Measurements from ENCODE around the gene HTR1D.
"Not testable (repeated sequence)": the region's sequence is repeated elsewhere in the genome, so short reads cannot be mapped to it uniquely, and the experiment has no call there.

The HTR1D gene

GRCh38 chr1:23217421-23218115, at the start of gene HTR1D:
Gene HTR1D (minus strand): TSS chr1:23217502. CDS start chr1:23194219, 23,283 bp downstream.
- TF ChIP-seq EZH2 (IDR thresholded peaks at IDR 0.05; ENCODE audit: borderline replicate concordance, low read depth, low read length, severe bottlenecking): no peak
- Histone ChIP-seq H3K4me1 (ENCODE audit: insufficient read depth, low read length) (no peaks in the 10 kb centered on the region), H3K9me3 (ENCODE audit: insufficient read depth, low read length, severe bottlenecking) (no peaks in the 10 kb centered on the region), H4K20me1 (ENCODE audit: insufficient read depth, low read length) (no peaks in the 10 kb centered on the region), H3K27me3 (ENCODE audit: insufficient read depth, low read length, poor library complexity) (peaks cover 42% of the 10 kb centered on the region), H3K9ac (ENCODE audit: low read depth, low read length) (no peak within 1 kb of the TSS), H3K79me2 (ENCODE audit: insufficient read depth, low read length) (no peaks in the 10 kb centered on the region), H3K4me3 (ENCODE audit: low read depth in 1 of 2, low read length in 2 of 2) (no peak within 1 kb of the TSS), H3K27ac (ENCODE audit: low read length) (no peak within 1 kb of the TSS), H3K4me2 (ENCODE audit: insufficient read depth, low read length) (no peak within 1 kb of the TSS), H2AFZ (ENCODE audit: low read depth, low read length) (no peak within 1 kb of the TSS), H3K36me3 (ENCODE audit: insufficient read depth, low read length) (no peaks in the 10 kb centered on the region)
- DNase-seq (no peak), ATAC-seq (ENCODE audit: insufficient read depth, low read depth) (no peak)

GRCh38 chr1:23263380-23263887, 46.1 kb upstream of the HTR1D start:
- Histone ChIP-seq H3K9me3 (ENCODE audit: insufficient read depth, low read length, severe bottlenecking) (no peaks in the 10 kb centered on the region), H2AFZ (ENCODE audit: low read depth, low read length) (no peak overlapping the region), H3K9ac (ENCODE audit: low read depth, low read length) (no peak overlapping the region), H3K4me3 (ENCODE audit: low read depth in 1 of 2, low read length in 2 of 2) (no peak overlapping the region), H3K4me1 (ENCODE audit: insufficient read depth, low read length) (no peaks in the 10 kb centered on the region), H3K79me2 (ENCODE audit: insufficient read depth, low read length) (no peaks in the 10 kb centered on the region), H4K20me1 (ENCODE audit: insufficient read depth, low read length) (no peaks in the 10 kb centered on the region), H3K4me2 (ENCODE audit: insufficient read depth, low read length) (no peak overlapping the region), H3K27me3 (ENCODE audit: insufficient read depth, low read length, poor library complexity) (no peaks in the 10 kb centered on the region), H3K27ac (ENCODE audit: low read length) (no peak overlapping the region), H3K36me3 (ENCODE audit: insufficient read depth, low read length) (no peaks in the 10 kb centered on the region)
- no peak for ATAC-seq (ENCODE audit: insufficient read depth, low read depth)
- no peak for DNase-seq
- TF ChIP-seq CTCF (IDR thresholded peaks at IDR 0.05; ENCODE audit: borderline replicate concordance, extremely low read depth, low read length, poor library complexity, severe bottlenecking): no peak
- TF ChIP-seq EZH2 (IDR thresholded peaks at IDR 0.05; ENCODE audit: borderline replicate concordance, low read depth, low read length, severe bottlenecking): no peak

GRCh38 chr1:23258082-23258481, 40.8 kb upstream of the HTR1D start:
- ATAC-seq (ENCODE audit: insufficient read depth, low read depth); H3K4me1 ChIP-seq (ENCODE audit: insufficient read depth, low read length); H3K4me2 ChIP-seq (ENCODE audit: insufficient read depth, low read length); H3K27ac ChIP-seq (ENCODE audit: low read length); H3K9me3 ChIP-seq (ENCODE audit: insufficient read depth, low read length, severe bottlenecking); H3K27me3 ChIP-seq (ENCODE audit: insufficient read depth, low read length, poor library complexity); DNase-seq; H3K4me3 ChIP-seq (ENCODE audit: low read depth in 1 of 2, low read length in 2 of 2); H2AFZ ChIP-seq (ENCODE audit: low read depth, low read length); H3K9ac ChIP-seq (ENCODE audit: low read depth, low read length); H4K20me1 ChIP-seq (ENCODE audit: insufficient read depth, low read length); H3K79me2 ChIP-seq (ENCODE audit: insufficient read depth, low read length); H3K36me3 ChIP-seq (ENCODE audit: insufficient read depth, low read length): not testable (repeated sequence)

GRCh38 chr1:23257371-23257770, 40.1 kb upstream of the HTR1D start:
- ATAC-seq (ENCODE audit: insufficient read depth, low read depth): not testable (repeated sequence)

GRCh38 chr1:23254584-23254983, 37.3 kb upstream of the HTR1D start:
- Histone ChIP-seq H3K4me3 (ENCODE audit: low read depth in 1 of 2, low read length in 2 of 2) (no peak overlapping the region), H3K27ac (ENCODE audit: low read length) (no peak overlapping the region), H3K4me2 (ENCODE audit: insufficient read depth, low read length) (no peak overlapping the region), H4K20me1 (ENCODE audit: insufficient read depth, low read length) (no peaks in the 10 kb centered on the region), H3K36me3 (ENCODE audit: insufficient read depth, low read length) (no peaks in the 10 kb centered on the region), H3K27me3 (ENCODE audit: insufficient read depth, low read length, poor library complexity) (no peaks in the 10 kb centered on the region), H3K9ac (ENCODE audit: low read depth, low read length) (no peak overlapping the region), H3K4me1 (ENCODE audit: insufficient read depth, low read length) (no peaks in the 10 kb centered on the region), H3K79me2 (ENCODE audit: insufficient read depth, low read length) (no peaks in the 10 kb centered on the region), H3K9me3 (ENCODE audit: insufficient read depth, low read length, severe bottlenecking) (no peaks in the 10 kb centered on the region), H2AFZ (ENCODE audit: low read depth, low read length) (no peak overlapping the region)
- TF ChIP-seq EZH2 (IDR thresholded peaks at IDR 0.05; ENCODE audit: borderline replicate concordance, low read depth, low read length, severe bottlenecking) (no peak), CTCF (IDR thresholded peaks at IDR 0.05; ENCODE audit: borderline replicate concordance, extremely low read depth, low read length, poor library complexity, severe bottlenecking) (no peak)
- ATAC-seq (ENCODE audit: insufficient read depth, low read depth) (no peak), DNase-seq (no peak)

More at GRCh38 chr1:23257371-23257770, 40.1 kb upstream of the HTR1D start:
- H3K4me3 ChIP-seq (ENCODE audit: low read depth in 1 of 2, low read length in 2 of 2); H3K36me3 ChIP-seq (ENCODE audit: insufficient read depth, low read length); H3K9ac ChIP-seq (ENCODE audit: low read depth, low read length); DNase-seq; H3K79me2 ChIP-seq (ENCODE audit: insufficient read depth, low read length); H3K4me2 ChIP-seq (ENCODE audit: insufficient read depth, low read length); H3K9me3 ChIP-seq (ENCODE audit: insufficient read depth, low read length, severe bottlenecking); H4K20me1 ChIP-seq (ENCODE audit: insufficient read depth, low read length); H2AFZ ChIP-seq (ENCODE audit: low read depth, low read length); H3K27me3 ChIP-seq (ENCODE audit: insufficient read depth, low read length, poor library complexity); H3K4me1 ChIP-seq (ENCODE audit: insufficient read depth, low read length); H3K27ac ChIP-seq (ENCODE audit: low read length): not testable (repeated sequence)

All from DND-41 (cell line).